GM18498 (cell line): ENCODE data around the gene GPD2.
A peak's percentile ranks its signal among the peaks of the same experiment; 100 is the strongest.
"Not testable (repeated sequence)": the region's sequence is repeated elsewhere in the genome, so short reads cannot be mapped to it uniquely, and the experiment has no call there.

Experiments
- ATAC-seq: cut with Tn5 transposase; IDR thresholded peaks from one replicate; pipeline ENCODE4 v1.9.1; 2021; ENCODE audit warnings: mild to moderate bottlenecking, moderate library complexity; ENCODE audit not compliant: unreplicated experiment

The GPD2 gene

DNA sequence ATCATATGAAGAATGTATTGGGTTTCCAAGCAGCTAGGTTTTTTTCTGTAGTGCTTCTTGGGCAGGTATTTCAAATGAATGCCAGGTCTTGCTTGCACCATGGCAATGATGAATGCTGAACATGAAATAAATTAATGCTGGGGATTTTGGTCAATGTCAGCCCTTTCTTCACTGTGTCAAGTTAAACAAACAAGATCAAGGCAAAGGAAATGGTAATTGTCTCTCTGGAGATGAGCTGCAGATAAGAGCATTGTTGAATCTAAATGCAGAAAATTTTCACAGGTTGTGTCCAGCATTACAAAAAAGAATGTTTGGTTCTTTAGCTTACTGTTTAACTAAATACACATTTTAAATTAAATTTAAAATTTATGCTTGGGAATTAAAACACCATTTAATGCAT is 144.3 kb downstream of the GPD2 start:
- ATAC-seq: no peak

DNA sequence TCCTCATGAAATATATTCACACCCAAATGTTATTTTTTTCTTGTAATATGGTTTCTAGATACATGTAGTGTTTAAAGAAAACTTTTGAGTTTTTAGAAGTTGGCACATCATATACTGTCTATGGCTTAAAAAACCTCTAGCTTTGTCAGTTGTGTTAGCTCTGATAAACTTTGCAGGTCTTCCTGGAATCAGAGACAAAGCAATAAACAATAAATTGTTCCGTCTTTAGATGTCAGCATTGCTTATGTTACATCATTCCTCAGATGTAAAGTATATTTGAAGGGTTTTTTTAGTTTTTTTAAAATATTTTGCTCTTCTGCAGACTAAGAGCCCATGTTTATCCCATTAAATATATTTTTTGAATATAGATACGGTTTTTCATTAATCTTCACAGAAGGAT is 145.1 kb downstream of the GPD2 start:
- no peak for ATAC-seq

DNA sequence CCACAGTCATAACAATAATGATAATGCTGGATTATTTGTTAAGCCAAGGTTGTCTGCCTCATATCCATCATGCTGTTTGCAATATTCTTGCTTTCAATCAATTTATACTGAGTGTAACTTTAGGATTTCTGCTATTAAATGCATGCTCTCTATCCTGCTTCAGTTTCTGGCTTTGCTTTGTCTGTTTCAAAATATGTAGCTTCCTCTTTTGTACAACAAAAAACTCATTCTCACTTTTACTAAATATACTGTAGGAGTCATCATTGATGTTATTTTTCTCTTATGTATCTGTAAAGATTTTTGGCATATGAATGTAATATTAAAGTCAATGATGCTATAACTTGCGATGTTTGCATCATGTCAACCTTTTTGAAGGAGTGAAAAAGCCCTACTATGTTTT is 149.3 kb downstream of the GPD2 start:
- no peak for ATAC-seq

DNA sequence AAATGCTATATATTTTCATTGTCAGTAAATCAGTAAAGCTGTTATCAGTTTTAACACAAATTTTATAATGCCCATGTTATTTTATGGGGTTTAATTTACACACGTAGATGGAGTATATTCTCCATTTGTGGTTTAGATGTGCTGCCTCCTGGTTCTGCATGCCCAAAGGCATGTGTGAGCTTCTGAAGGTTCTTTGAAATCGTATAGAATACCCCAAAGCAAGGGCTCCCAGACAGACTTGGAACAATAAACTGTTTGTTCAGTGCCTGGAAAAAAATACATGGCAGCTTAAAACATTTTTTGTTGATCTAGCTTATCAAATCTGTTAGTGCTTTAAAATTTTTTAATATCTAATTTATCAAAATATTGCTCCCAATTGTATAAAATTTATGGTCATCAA is 150.4 kb downstream of the GPD2 start:
- ATAC-seq: no peak

DNA sequence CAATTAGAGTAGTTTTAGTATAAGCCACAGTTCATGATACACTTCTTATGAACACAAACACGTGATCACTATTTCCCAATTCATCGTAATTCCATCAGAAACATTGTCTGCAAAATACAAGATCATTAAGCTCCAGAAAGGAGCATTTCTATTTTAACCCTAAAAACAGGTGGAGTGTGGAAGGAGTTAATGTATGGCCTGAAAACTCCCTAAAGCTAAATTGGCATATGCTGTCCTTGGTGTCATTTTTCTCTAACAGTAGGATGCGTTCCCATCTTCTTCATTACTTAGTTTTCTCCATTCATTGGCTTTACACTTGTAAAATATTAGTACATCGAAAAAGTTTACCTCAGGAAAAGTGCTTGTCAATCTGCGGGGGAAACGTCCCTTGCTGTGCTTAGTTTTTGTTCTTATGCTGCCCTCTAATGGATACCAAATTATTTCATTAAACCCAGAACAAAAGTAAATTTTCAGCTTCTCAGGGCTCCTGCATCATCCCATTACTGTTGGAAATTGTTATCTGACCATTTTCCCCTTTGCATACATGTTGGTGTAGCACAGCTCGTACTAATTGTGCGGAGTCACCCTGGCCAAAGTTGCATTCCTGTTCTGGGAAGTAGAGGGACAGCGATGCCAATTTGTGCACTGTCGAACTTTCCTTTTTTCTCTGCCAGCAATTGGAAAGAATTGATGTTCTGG is 153.4 kb downstream of the GPD2 start:
- peak; percentile 82 for ATAC-seq

DNA sequence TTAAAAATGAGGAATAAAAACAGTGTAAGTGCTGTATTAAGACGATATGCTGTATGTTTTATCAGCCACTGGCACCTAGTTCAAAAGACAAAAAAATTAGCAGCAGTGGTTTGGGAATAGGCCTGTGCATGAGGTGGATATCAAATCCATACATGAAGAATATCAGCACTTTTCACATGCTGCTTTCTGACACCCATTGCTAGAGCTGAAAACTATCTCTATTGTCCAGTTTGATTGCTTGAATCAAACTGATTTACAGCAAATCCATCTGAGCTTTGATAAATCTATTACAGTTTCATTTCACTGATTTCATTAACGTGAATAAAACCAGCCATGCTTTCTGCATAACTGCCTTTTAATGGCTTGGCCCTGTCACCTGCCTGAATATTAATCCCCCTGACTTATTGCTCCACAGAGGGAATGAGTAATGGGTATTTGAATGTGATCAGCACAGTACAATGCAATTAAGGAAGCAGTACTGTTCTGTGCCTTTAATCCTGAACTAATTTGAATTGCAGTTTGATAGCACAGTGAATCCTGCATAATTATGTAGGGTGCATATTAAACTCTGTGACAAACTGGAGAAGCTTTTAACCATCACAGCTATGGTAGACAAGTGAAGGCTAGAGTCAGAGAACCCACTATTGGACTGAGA is 154.0 kb downstream of the GPD2 start:
- no peak for ATAC-seq

DNA sequence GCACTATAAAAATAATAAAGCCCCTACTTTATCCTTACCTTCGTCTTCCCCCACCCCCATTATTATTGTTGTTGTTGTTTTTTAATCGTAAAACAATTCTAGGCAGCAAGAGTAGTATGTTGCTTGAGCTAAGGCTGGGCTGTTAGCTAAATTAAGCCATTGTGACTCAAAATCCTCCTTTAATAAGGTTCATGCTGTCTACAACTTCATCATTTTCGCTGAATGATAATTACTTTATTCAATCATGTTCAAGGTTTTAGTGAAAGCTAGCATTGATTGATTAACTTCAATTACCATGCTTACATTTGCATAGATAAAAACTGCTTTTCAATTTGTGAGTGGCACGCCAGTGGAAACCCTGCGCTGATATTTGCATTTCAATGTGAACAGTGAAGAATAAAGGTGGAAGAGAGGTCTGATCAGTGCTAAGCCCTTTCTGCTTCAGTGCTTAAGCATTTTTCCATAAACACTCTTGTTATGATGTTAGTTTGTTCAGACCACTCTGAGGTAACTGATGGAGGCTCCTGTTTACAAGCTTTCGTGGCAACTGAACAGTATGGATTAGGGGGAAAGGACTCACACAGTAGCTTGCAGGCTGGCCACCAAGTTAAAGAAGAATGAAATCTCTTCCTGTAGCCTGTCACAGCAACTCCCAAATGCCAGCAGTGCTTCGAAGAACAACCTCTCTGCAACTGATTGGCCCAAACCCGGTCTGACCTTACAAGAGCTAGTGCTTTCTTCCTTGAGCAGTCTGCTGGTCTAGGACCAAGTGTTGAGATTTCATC is 156.8 kb downstream of the GPD2 start:
- ATAC-seq: no peak

DNA sequence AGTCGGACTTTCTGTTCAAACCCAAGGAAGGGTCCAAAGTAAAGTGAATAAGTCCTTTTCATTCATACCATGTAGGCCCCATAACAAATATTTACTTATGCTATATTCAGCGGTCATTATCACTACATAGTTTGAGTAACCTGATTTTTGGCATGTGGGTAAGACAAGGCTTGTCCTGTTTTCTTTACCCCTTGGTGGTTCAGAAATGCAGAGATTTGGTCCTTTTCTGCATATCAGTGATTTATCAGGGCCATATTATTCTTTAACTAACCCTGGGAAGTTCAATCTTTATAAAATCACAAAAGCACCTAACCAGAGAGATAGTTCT is 157.4 kb downstream of the GPD2 start:
- ATAC-seq: no peak

DNA sequence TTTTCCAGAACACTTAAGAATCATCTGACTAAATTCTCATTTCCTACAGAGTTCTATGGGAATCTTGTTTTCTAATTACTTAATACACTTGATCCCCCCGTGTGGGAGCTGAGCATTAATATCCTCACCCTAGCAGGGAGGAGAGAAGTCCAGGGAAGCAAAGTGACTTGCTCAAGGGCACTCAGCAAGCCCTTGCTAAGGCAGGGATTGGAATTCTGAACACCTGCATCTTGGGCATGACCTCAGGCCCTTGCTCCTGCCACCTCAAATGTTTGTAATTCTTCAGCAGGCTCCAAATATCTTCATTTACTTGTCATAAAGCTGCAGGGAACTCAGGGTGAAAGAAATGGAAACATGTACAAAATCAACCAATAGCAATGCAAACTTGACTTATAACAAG is 162.4 kb downstream of the GPD2 start:
- ATAC-seq: no peak

DNA sequence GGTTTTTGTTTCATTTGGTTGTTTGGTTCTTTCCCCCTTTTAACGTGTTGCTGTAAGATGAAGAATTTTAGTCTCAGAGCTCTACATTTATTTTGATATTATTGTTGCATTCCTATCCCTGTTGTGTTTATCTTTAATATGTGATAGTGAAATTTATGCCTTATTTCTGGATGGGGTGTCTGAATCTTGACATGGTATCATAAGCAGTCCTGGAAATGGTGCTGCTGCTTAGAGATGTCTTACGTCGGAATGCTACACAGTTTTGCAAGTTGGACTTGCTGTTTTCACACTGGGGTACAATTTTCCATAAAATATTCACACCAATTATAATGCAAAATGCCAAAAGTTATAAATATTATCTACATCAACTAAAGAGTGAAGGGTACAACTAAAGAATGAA is 164.0 kb downstream of the GPD2 start:
- no peak for ATAC-seq

DNA sequence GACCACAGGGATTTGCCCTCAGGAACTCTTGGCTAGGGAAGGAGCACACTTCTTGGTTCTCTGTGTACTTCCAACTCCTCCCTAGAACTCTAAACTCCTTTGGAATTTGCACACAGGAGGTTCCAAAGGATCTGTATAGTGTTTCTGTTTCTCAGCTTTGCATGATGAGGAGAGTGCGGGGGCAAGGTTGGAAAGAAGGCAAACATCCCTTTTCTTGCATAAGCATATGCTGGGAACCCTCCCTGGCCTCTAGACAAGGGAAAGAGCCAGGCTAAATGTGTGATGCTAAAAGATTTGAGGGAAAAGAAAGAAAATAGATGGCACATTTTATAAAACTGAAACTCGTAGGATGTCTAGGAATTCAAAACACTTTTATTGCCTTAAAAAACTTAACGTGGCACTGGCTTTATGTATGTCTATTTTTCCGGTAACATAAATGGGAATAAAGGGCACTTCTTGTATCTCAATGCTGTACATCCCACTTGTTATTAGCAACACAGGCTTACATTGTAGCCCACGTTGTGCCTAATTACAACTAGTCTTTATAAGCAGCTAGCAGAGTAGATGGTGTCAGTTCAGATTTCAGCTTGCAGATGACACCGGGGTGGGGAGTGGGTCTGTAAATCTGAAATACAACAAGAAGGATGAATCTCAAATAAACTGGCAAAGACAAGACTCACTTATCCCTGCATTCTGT is 165.8 kb downstream of the GPD2 start:
- no peak for ATAC-seq

DNA sequence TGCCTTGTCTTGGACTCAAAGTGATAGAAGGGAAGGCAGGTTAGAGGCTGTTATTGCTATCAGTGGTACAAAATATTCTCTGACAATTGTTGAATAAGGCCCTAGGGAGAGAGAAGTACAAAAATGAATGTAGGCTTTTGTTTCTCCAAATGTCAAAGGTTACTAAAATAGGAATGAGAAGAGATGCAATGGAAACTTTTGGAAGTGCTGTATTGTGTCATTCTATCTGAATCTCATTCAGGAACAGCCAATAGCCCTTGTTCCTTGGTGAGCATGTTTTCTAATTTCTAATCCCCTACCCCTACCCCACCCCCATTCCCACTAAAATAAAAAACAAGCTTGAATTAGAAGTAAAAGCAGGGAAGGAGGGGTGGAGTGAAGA is 166.4 kb downstream of the GPD2 start:
- ATAC-seq: no peak

DNA sequence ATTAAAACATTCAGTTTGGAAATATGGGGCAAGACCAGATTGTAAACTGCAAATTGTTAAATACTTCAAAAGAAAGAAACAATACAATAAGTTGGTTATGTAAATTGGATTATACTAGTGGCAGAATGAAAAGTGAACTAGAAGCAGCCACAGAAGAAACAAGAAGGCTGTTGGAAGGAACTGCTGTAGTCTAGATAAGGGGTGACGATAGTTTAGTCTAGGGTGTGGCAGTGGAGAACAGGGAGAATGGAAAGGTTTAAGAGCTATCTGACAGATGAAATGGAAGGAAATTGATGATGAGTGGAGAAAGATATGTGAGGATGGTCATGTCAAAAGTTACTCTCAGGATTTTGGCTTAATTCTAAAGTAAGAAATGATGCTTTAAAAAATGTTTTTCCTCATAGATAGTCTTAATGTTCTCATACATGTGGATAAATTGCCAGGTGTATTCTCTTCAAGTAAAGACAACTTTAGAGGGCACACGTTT is 179.7 kb downstream of the GPD2 start:
- ATAC-seq: no peak

DNA sequence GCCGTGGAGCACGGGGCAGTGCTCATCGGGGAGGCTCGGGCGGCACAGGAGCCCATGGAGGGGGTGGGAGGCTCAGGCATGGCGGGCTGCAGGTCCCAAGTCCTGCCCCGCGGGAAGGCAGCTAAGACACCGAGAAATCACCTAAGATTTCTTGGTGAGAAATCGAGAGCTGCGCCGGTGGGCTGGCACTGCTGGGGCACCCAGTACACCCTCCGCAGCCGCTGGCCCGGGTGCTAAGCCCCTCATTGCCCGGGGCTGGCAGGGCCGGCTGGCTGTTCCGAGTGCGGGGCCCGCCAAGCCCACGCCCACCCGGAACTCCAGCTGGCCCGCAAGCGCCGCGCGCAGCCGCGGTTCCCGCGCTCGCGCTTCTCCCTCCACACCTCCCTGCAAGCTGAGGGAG is 181.9 kb downstream of the GPD2 start:
- ATAC-seq: not testable (repeated sequence)

DNA sequence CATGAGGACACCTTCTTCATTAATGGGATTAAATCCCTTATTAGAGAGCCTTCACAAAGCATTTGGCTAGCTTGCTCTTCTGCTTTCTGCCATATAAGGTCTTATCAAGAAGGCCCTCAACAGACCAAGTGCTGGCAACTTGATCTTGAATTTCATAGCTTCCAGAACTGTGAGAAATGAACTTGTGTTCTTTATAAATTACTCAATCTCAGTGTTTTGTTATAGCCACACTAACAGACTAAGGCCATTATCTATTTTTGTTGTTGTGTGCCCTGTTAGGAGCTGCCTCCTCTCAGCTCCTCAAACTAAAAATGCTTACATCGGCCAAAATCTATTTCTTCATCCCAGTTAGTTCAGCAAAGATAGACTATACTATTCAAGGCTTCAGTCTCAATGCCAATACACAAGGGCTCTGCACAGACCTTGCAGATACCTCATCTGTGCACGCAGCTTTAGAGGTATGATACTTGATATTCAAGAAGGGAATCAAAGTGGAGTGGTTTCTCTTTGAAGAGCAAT is 182.9 kb downstream of the GPD2 start:
- ATAC-seq: no peak

DNA sequence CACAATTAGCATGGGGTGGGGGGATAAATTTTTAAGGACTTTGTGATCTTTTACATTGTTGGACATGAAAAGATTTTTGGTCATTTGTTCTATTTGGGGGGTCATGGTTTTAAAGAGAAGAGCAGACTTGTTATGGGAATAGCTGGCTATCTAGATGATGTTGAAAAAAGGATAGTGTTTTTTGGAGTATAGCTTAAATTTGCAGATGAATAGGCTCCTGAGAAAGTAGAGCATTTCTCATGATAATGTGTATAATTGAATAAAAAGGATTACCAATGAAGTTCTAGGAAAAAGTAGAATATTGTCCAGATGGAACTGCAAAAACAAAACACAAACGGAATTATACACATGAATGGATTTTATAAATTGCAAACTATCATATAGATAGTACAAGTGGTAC is 186.3 kb downstream of the GPD2 start:
- ATAC-seq: no peak

DNA sequence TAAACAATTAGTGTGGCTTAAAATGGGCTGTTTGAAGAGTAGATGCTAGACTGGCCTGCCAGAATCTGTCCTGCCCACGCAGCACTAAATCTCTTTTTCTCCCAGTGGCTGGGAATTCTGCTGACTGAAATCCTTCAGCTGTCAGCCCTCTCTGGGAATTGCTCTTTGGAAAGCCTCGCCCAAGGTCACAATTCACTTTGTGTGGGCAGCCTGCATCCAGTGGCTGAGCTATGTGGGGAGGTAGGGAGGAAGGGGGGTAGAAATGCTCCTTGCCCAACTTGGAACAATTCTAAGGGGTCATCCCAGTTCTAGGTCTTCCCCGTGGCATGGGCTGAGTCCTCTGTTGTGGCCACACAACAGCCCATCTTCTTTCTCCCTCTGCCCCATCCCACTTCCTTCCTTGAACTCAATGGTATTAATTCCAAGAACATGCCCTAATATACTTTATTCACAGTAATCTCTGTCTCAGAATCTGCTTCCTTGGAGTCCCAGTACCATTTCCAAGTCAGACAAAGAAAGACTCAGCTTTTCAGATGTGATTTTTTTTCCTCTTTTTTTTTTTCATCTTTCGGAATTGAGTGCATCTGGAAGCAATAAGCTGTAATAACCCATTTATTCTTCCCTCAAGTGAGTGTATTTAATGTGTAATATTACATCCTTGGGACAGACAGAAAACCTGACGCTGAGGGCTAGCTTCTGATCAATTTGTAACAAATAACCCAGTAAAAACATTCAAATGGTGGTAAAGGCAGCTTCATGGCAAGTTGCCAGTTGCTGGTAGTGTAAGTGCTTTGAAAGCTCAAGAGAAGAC is 189.4 kb downstream of the GPD2 start:
- ATAC-seq: no peak

DNA sequence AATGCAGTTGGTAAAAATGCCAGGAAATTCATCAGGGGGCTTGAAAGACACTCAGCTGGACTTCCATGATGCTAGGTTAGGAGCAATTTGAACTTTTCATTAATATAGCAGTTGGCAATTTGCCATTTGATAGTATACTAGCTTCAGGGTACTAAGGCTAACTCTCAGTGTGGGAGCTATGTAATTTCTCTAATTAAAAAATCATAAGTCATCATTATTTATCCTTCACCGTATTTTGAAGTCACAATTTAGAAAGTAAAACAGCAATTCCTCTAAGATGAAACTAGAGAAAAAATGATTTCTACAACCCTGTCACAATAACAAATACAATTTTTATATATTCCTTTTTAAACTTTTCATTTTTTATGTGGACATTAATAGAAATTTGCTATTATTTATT is 190.8 kb downstream of the GPD2 start:
- no peak for ATAC-seq

DNA sequence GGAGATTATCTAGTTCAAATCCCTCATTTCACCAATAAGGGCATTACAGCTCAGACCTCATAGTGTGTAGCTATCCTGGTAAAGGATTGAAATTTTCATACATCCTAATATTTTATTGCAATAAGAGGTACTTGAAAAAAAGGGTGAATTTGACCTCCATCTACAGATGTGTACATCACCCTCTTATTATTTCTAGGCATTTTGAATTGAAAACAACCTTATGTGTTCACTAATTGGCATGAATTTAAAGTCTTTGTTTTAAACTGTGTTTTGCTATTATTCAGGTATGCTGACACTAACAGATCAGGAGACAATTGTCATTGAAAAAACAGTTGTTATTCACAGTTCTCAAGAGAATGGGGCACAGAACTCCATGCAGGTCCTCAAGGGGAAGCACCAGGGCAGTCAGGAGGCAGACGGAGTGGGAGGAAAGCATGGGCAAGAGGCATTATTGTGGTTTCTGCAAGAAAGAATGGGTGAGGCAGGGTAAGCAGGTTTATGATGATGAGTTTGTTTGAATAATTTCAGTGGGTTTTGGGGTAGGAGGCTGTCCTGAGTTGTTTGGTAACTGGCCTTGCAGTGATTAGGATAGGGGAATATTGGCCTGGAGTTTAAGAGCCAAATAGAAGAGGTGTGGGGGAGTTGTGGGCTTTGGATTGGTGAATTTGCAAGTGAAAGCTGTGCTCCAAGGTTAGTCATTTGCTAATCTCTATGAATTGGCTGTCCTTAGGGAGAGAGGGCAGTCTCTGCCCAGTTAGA is 194.6 kb downstream of the GPD2 start:
- no peak for ATAC-seq

DNA sequence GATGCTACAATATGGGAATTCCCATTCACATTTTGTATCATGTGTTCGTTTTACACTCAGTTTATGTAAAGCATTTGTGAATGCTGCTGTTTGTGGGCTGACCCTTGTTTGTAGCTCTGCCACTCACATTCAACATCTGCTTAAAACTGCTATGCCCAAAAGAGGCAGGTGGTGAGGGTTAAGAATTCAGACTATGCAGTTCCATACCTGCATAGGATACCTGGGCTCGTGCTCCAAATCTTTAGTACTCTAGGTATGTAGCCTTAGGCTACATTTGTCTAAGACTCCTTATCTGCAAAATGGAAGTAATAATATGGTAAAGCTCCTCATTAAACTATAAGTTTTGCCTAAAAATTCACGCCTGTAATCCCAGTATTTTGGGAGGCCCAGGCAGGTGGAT is 199.5 kb downstream of the GPD2 start:
- ATAC-seq: no peak
